Measurements from ENCODE around the gene NBR1. TPM values are rescaled to one million over a fixed set of nuclear protein-coding genes. Genes with fewer than 3 reads are reported as not detected.

Gene NBR1
- total and polyA plus RNA-seq, 2 of the 8 experiments (the other 6 are each of a cell fraction or from before 2014, with no cell fraction given), result 13.5 to 36.0 TPM

- Histone ChIP-seq H3K79me2 (ENCODE audit: control insufficient read depth in 1 of 2, insufficient read depth in 2 of 2, low read length in 2 of 2) (no peaks in the 10 kb centered on the region), H3K79me1 (ENCODE audit: low read depth, low read length) (no peaks in the 10 kb centered on the region), H2BK120ac (replicated peaks; ENCODE audit: low read depth, low read length) (no peak overlapping the region), H2BK5ac (ENCODE audit: low read depth, low read length) (no peak overlapping the region), H4K91ac (replicated peaks; ENCODE audit: insufficient read length, low read length) (no peak overlapping the region), H3K23me2 (ENCODE audit: low read depth, low read length) (peaks cover 8% of the 10 kb centered on the region; the same call in 1 of the 2 replicates), H3K9ac (replicated peaks in 1 of 4; ENCODE audit: extremely low read depth in 1 of 4, low read depth in 3 of 4, low read length in 3 of 4) (no peak overlapping the region), H4K8ac (ENCODE audit: extremely low read depth, insufficient read depth, low read length) (no peak overlapping the region), H2BK12ac (ENCODE audit: low read depth, low read length) (no peak overlapping the region), H2AK5ac (ENCODE audit: low read depth, low read length) (no peak overlapping the region), H3K56ac (replicated peaks; ENCODE audit: insufficient read length, low read depth, low read length) (no peak overlapping the region), H3K4ac (replicated peaks; ENCODE audit: insufficient read length, low read depth, low read length) (no peak overlapping the region), H3K27me3 (replicated peaks in 1 of 4; ENCODE audit: control insufficient read depth in 3 of 4, extremely low read depth in 1 of 4, insufficient read depth in 3 of 4, low read length in 3 of 4) (peaks cover 0 to 2% (median 0%) of the 10 kb centered on the region in 4 experiments; a peak in 1 of 7 replicates), H3K4me3 (ENCODE audit: extremely low read depth in 1 of 4, insufficient read depth in 2 of 4, low read depth in 3 of 4, low read length in 4 of 4) (no peak overlapping the region), H2BK20ac (ENCODE audit: low read length) (no peak overlapping the region), H3K4me2 (ENCODE audit: insufficient read depth in 1 of 2, low read depth in 2 of 2, low read length in 2 of 2) (no peak overlapping the region; a peak in 1 of 4 replicates), H4K20me1 (replicated peaks in 1 of 2; ENCODE audit: control insufficient read depth in 1 of 2, insufficient read depth in 2 of 2, low read length in 2 of 2) (no peaks in the 10 kb centered on the region), H3K27ac (ENCODE audit: low read depth, low read length) (no peak overlapping the region), H3K23ac (ENCODE audit: insufficient read length) (no peak overlapping the region), H3K36me3 (ENCODE audit: control insufficient read depth in 2 of 4, insufficient read depth in 4 of 4, low read length in 3 of 4) (no peaks in the 10 kb centered on the region; a peak in 1 of 8 replicates), H4K5ac (ENCODE audit: insufficient read length, low read depth, low read length) (no peak overlapping the region), H3K9me3 (ENCODE audit: insufficient read depth in 2 of 2, low read depth in 1 of 2, low read length in 1 of 2) (no peaks in the 10 kb centered on the region), H3K14ac (ENCODE audit: insufficient read length) (no peak overlapping the region), H2BK15ac (ENCODE audit: low read length) (no peak overlapping the region; the same call in 1 of the 2 replicates), H2AFZ (ENCODE audit: low read length) (no peak overlapping the region), H3K18ac (ENCODE audit: extremely low read depth, low read length) (no peak overlapping the region), H3K4me1 (replicated peaks in 1 of 4; ENCODE audit: control insufficient read depth in 3 of 4, insufficient read depth in 4 of 4, low read length in 3 of 4) (peaks cover 0 to 5% (median 3%) of the 10 kb centered on the region in 4 experiments; a peak in 4 of 7 replicates)
- no peak for FAIRE-seq
- POLR2A ChIA-PET (ENCODE audit: partially characterized antibody), result interaction anchor here (1.0 to 10.3 kb wide), 6 partner anchors 9 to 212 kb away, joined by 3 to 123 read pairs (median 6); partner anchors contain the start of gene RPL27
- TF ChIP-seq POU5F1 (IDR thresholded peaks at IDR 0.05; ENCODE audit: low read depth, low read length), result no peak
- TF ChIP-seq ASH2L (IDR thresholded peaks at IDR 0.05; ENCODE audit: low read length), result no peak
- no peak for TF ChIP-seq BACH1 (IDR thresholded peaks at IDR 0.05; ENCODE audit: low read length)
- TF ChIP-seq RXRA (IDR thresholded peaks at IDR 0.05; ENCODE audit: insufficient read depth, low read depth, low read length), result no peak
- TF ChIP-seq ZNF274 (IDR thresholded peaks at IDR 0.05; ENCODE audit: borderline replicate concordance, extremely low read depth, low read length), result no peak
- WGBS, 2 experiments (ENCODE audit: extremely low coverage in 1 of 2, insufficient coverage in 1 of 2, insufficient read length in 1 of 2, insufficient replicate concordance in 2 of 2, low coverage in 1 of 2, low lambda C conversion rate in 2 of 2, missing lambda C conversion rate in 1 of 2), result 89% methylated on average over 3 of the region's 3 CpGs; no CpG with 5 or more reads in 1 of the 2 experiments
- DNase-seq (ENCODE audit: low read depth in 1 of 2, low spot score in 2 of 2), result no peak
- CTCF ChIA-PET (ENCODE audit: partially characterized antibody), result no interaction called here
Measured at GRCh38 chr17:43210576-43210975, 39.6 kb downstream of the NBR1 start.
